Measurements from ENCODE around the gene ZNF358. TPM values are rescaled to one million over a fixed set of nuclear protein-coding genes. Genes with fewer than 3 reads are reported as not detected.

Gene ZNF358
- total and polyA plus RNA-seq, 10 of the 15 experiments (the other 5 are each of a cell fraction or from before 2014, with no cell fraction given), result 0.09 to 6.3 (median 1.9) TPM; not detected in 1

DNA sequence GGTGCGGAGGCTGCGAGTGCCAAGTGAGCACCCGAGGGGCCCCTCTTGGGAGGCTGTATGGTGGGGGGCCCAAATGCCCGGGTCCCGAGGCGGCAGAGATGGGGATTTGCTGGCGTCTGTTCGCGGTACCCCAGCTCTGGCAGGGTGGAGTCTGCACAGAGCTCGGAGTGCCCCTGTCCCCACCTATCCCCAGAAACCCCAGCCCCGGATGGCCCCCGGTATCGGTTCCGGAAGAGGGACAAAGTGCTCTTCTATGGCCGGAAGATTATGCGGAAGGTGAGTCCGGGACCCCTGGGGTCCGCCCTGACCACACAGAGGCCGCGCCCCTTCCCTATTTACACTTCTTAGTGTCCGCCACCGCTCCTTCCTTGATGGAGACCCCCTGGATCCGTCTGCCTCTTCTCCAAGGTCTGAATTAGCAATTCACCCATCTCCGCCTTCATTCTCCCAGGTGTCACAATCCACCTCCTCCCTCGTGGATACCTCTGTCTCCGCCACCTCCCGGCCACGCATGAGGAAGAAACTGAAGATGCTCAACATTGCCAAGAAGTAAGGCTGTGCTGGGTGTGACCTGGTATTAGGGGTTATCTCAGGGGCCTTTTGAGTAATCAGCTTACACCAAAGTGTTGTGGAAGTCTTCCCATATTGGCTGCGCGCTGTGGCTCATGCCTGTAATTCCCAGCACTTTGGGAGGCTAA, 20.2 kb downstream of the ZNF358 start (continued):
- TF ChIP-seq, protein P1, sequence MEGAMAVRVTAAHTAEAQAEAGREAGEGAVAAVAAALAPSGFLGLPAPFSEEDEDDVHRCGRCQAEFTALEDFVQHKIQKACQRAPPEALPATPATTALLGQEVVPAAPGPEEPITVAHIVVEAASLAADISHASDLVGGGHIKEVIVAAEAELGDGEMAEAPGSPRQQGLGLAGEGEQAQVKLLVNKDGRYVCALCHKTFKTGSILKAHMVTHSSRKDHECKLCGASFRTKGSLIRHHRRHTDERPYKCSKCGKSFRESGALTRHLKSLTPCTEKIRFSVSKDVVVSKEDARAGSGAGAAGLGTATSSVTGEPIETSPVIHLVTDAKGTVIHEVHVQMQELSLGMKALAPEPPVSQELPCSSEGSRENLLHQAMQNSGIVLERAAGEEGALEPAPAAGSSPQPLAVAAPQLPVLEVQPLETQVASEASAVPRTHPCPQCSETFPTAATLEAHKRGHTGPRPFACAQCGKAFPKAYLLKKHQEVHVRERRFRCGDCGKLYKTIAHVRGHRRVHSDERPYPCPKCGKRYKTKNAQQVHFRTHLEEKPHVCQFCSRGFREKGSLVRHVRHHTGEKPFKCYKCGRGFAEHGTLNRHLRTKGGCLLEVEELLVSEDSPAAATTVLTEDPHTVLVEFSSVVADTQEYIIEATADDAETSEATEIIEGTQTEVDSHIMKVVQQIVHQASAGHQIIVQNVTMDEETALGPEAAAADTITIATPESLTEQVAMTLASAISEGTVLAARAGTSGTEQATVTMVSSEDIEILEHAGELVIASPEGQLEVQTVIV (IDR thresholded peaks at IDR 0.05; ENCODE audit: borderline replicate concordance, partially characterized antibody), result no peak
- TF ChIP-seq ATF7 (IDR thresholded peaks at IDR 0.05; ENCODE audit: low read depth) (no peak), YY1 (IDR thresholded peaks at IDR 0.05; ENCODE audit: low read depth, low read length) (0 out of 2 replicates have a peak, but pooled peaks have one; percentile 22), LARP7 (IDR thresholded peaks at IDR 0.05) (peak; percentile 13; the same call in 1 of the 2 replicates), EGR1 (IDR thresholded peaks at IDR 0.05; ENCODE audit: borderline replicate concordance in 1 of 2, low read depth in 2 of 2, low read length in 2 of 2) (peak in 1 of 2 experiments; percentile 22; a peak in 1 of 3 replicates)
- TF ChIP-seq, protein P2, sequence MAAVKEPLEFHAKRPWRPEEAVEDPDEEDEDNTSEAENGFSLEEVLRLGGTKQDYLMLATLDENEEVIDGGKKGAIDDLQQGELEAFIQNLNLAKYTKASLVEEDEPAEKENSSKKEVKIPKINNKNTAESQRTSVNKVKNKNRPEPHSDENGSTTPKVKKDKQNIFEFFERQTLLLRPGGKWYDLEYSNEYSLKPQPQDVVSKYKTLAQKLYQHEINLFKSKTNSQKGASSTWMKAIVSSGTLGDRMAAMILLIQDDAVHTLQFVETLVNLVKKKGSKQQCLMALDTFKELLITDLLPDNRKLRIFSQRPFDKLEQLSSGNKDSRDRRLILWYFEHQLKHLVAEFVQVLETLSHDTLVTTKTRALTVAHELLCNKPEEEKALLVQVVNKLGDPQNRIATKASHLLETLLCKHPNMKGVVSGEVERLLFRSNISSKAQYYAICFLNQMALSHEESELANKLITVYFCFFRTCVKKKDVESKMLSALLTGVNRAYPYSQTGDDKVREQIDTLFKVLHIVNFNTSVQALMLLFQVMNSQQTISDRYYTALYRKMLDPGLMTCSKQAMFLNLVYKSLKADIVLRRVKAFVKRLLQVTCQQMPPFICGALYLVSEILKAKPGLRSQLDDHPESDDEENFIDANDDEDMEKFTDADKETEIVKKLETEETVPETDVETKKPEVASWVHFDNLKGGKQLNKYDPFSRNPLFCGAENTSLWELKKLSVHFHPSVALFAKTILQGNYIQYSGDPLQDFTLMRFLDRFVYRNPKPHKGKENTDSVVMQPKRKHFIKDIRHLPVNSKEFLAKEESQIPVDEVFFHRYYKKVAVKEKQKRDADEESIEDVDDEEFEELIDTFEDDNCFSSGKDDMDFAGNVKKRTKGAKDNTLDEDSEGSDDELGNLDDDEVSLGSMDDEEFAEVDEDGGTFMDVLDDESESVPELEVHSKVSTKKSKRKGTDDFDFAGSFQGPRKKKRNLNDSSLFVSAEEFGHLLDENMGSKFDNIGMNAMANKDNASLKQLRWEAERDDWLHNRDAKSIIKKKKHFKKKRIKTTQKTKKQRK (IDR thresholded peaks at IDR 0.05; ENCODE audit: low read depth, low read length), result no peak

Data from GM12878 (cell line).